HG03064 (cell line): ENCODE measurements around the gene STRIT1.

Experiments
- ATAC-seq: cut with Tn5 transposase; IDR thresholded peaks from one replicate; pipeline ENCODE4 v1.9.1; 2021; ENCODE audit warnings: low read depth; ENCODE audit not compliant: unreplicated experiment

STRIT1 gene

GRCh38 chr3:155293516-155293915, at the start of gene STRIT1:
TSS of gene STRIT1 (minus strand) at chr3:155293683.
- ATAC-seq, result no peak

DNA sequence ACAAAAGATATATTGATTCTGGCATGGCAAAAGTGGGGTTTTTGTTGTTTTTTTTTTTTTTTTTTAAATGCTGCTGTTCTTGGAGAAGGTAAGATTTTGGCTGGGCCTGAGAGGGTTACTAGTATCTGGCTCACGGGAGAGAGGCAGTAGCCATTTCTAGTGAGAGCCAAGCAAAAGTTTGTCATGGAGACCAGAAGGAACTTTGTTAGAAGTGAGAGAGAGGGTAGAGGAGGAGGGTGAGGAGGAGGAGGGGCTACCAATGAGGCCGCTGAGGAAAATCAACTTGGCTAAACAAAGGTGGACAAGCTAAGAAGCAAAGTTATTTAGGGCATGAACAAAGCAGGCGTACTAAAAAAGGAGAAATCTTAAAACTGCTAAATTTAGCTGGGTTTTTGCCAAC, 48.9 kb upstream of the STRIT1 start:
- no peak for ATAC-seq

DNA sequence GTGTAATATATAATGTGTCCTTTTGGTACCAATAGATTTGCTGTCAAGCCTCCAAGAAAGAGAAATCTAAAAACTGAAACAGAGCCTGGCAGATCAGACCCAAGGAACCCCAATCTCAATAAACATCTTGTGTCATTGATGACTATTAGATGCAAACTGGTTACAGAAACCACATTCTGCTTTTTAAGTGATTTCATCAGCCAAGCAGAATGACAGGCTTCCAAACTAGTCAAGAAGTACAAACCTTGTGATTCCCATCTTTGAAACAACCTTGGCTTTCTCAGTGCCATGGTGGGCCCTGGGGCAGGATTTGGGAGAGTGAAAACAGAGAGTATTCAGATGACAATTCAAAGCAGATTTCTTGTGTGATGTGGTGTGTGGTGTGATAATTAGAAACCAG, 45.6 kb upstream of the STRIT1 start:
- ATAC-seq, result no peak

DNA sequence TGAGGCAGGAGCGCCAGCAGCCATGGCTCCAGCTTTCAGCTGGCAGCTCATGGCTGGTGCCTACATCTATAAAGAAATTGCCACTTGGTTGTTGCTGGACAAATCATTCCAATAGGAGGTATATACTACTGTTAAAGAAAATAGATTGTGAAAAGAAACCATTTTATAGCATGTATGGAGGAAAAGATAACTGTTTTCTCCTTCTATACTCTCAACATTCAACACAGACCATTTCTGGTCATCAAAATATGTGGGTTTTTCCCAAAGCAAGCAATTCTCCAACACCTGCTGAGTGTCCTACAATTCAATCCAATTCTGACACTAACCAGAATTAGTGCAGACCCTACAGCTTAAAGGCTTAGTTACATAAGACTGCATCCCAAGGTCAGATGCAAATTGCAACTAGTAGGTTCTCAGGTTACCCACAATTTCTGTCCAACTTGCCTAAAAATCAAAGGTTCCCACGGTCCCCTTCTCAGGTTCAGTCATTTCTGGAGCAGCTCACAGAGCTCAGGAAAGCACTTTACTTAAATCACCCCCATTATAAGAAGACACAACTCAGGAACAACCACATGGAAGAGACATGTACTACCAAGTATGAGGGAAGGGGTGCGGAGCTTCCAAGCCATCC, 42.4 kb upstream of the STRIT1 start:
- no peak for ATAC-seq

DNA sequence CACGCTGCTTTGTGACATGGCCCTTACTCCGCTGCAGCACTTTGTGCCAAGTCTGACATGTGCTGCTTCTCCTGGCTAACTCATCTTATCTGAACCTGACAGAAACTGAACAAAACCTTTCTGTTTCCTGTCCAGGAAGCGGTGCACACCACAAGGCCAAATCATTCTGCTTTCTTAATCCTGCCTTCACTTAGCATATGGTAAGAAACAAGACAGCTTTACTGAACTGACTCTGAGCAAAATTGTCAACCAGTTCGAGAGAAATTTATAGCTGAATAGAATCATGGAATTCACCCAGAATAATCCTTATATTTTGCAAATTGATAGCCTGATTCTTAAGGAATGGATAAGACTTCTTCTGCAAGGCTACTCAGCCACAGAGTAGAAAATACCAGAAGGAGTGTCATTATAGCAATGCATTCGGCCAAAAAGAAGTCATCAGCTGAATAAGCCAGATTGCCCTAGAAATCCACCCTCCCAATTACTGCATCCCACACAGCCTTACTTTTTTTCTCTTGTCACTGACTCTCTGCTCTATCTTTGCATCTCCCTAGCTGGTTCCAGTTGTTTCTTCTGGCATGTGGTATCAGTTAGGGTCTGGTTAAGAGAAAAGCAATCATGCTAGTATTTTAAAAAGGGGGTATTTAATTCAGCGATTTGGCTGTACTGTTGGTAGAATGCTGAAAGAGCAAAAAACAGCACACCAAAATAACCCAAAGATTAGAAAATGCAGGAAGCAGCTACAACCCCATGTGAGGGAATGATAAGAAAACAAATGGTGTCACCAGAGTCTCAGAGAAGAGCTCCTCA, 41.6 kb upstream of the STRIT1 start:
- peak; percentile 88 for ATAC-seq

DNA sequence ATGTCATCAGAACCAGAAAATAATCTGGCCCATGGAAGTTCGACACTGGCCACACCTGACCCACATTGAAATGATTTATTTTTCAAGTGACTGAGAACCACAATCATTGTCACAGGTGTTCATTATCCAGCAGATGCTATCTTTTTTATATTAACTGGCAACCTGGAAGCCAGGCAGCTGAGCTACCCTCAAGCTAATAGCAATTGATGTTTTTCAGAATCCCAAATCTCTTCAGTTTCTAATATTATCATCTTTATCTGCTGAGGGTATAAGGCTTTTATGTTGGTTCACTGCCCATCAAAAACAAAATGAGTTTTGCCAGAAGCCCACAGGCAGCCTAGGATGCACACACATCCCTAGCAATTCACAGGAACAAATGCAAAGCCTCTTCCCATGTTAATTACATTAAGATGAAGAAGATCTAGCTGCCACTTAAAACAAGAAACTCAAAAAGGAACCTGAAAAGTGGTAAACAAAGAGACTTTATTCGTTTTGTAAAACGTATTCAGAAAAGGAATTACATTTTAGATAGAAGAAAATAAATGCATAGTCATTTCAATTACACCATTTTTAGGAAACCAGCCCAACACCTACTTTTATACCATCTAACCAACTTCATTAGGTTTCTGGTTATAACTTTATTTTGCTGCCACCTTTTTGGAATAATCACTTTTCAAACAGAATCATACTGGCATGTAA, 40.9 kb upstream of the STRIT1 start:
- no peak for ATAC-seq

GRCh38 chr3:155332716-155333115, 39.2 kb upstream of the STRIT1 start:
- ATAC-seq, result no peak

DNA sequence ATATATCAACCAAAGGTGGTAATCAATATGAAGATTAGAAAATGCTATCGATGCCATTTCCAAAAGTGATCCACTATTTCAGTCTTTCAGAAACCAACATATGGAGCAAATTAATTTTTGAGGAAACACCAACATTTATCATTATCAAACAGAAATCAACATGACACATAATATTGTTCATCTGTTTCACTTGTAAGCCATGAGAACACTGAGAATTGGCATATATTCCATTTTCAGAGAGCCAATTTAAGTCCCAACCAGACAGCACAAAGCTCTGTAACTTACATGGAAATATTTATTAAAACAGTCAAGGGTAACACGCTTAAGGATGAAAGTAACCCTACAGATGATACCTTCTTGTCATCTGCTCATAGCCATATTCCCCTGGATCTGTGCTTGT, 37.6 kb upstream of the STRIT1 start:
- ATAC-seq, result no peak

- ATAC-seq, result no peak
These were observed 36.9 kb upstream of the STRIT1 start for GRCh38 chr3:155330370-155330769.

DNA sequence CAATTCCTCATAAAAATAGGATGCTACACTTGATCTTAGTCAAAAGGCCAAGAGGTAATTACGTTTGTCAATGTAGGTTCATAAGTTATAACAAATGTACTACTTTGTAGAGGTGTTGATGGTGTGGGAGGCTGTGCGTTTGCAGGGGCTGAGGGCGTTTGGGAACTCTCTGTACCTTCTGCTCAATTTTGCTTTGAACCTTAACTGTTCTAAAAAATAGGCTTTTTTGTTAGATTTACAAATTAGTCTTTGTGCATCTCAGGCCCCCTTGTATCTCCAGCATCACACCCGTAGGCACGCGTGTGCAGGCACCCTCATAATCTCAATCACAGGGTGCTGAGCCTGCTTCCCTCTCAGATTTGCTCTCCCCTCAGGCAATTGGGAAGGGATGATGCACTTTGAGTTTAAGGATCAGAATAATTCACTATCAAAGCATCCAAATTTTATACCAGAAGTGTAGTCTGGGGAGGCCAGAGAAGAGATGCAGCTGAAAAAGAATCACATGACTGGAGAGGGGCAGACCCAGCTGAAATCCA, 36.1 kb upstream of the STRIT1 start:
- no peak for ATAC-seq

DNA sequence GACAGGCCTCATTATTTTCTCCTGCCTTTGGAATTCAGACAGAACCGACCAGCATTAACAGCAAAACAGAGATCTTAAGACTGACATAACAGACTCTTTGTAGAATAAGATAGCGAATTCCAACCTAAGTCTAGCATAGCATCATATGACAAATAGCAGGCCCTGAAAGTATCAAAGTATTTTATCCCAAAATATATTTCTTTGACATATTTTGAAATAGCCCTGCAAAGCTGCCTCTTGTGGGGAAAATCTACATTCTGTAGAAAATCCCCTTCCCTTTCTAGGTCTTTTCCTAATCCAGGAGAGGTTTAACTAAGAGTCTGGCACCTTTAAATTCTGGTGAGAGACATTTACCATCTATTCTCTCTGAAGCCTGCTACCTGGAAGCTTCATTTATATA, 34.4 kb upstream of the STRIT1 start:
- ATAC-seq, result no peak

- ATAC-seq, result no peak
These were observed 33.9 kb upstream of the STRIT1 start for GRCh38 chr3:155327430-155327829.

- no peak for ATAC-seq
These were observed 33.4 kb upstream of the STRIT1 start for GRCh38 chr3:155326901-155327300.

GRCh38 chr3:155326244-155326643, 32.8 kb upstream of the STRIT1 start:
- no peak for ATAC-seq

DNA sequence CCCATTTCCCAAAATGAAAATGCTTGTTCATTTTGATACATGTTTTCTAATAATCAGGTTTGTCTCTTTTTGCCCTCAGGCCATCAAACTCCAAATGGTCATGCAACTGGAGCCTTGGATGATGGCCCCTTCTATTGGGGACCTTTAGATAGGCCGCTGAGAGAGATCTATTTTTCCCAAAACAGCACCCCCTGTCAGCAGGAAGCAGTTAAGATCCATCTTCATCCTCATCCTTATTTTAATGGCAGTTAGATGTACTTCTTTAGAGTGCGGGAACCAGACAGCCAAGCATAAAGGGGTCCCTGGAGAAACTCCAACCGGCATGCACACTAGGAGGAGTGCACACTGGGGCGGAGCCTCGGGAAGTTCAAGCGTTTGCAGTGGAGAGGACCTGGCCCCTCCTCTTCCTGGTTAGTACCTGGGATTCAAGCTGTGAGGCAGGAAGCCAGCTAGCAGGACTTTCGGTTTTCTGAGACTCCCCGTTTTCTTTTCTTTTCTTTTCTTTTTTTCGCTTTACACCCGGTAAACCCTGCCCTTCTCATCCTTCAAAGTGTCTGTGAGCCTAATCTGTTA, 31.9 kb upstream of the STRIT1 start:
- ATAC-seq, result no peak

DNA sequence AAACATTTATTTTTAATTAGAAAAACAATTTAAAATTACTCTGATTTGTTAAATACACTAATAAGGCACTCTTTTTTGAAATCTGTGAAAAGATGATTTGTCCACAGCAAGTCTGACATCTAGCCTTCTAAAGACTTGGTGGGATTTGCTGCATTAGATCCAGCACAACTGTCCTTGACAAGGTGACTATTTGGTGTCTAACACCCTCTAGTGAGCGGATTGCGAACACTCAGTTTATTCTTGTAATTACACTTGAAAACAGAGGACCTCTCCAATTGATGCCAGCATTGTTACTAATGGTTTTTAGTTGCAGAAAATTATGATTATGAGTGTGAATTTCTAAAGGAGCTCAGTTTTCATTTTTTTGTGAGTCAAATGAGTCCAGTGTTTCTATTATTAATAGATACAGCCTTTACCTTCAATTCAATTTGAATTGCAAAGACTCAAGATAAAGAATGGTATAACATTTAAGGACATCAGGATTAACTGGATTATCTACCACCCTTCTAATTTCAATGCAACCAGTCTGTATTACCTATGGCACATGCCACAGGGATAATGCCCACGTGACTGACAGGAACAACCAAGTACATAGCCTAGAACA, 29.7 kb upstream of the STRIT1 start:
- no peak for ATAC-seq

DNA sequence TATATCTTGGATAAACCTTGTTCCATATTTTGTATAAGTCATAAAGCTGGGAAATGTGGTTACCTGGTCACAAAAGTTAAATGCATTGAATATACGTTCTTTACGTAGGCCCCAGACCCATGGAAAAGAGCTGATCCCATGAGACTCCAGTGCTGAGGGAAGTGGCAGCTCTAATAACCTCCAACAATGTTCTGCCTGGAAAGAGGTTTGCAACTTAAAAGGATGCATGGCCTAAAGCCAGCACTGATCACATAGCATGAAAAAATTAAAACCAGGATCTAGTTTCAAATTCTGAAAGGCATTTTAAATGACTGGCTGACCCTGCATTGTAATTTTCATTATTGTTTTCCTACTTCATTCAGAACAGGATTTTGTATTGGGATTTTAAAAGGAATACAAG, 27.9 kb upstream of the STRIT1 start:
- ATAC-seq, result no peak

DNA sequence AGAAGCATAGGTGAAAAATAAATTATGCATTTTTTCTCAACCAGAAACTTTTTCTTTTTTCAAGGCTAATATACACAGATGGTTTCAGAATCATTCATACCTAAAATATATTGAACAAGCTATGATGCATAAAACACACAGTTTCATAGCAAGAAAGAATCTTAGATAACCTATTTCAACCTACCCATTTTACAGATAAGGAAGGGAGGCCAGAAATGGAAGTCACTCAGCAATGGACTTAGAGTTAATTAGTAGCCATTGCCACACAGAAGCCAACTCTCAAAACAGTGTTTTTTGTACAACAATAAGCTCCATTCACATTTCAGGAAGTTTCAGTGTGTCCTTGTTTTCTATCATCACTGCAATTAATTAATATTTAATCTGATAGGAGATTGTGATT, 27.5 kb upstream of the STRIT1 start:
- no peak for ATAC-seq

GRCh38 chr3:155318740-155319139, 25.3 kb upstream of the STRIT1 start:
- ATAC-seq, result no peak

GRCh38 chr3:155317211-155317610, 23.7 kb upstream of the STRIT1 start:
- no peak for ATAC-seq

DNA sequence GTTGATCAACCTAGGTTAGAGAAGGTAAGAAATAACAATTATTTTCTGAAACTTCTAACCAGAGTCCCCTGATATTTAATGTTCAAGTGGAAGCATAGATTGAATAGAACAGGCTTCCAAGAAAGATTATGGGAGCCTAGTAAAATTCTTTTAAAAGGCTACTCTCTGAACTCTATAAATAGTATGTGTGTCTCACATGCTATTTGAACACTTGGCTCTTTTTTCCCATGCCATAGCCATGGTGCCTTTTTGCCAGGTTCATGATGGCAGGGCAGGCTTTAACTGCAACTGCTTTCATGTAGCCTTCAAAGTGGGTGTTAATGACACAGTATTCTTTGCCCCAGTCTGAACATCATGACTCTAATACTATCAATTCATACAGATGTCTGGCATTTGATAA, 22.9 kb upstream of the STRIT1 start:
- ATAC-seq, result no peak
